ENCODE results near the gene MARCHF11. TPM values are rescaled to one million over a fixed set of nuclear protein-coding genes. Genes with fewer than 3 reads are reported as not detected.

MARCHF11 gene
- total and polyA plus RNA-seq, 2 experiments from 2014 or later: 0.17 to 1.5 TPM

- H3K36me3 ChIP-seq (ENCODE audit: insufficient read depth): peaks cover 5% of the 10 kb centered on the region; the same call in 1 of the 2 replicates
- no peak for TF ChIP-seq EZH2 (IDR thresholded peaks at IDR 0.05; ENCODE audit: low read depth, unreplicated experiment)
- H3K4me3 Mint-ChIP-seq: no peak overlapping the region
- no peaks in the 10 kb centered on the region for H3K27me3 ChIP-seq (ENCODE audit: insufficient read depth)
- DNase-seq (ENCODE audit: low spot score) (no peak), ATAC-seq (no peak)
- peaks cover 29% of the 10 kb centered on the region for H3K9me3 Mint-ChIP-seq
- H3K4me3 ChIP-seq: no peak overlapping the region
- no peaks in the 10 kb centered on the region for H3K79me2 ChIP-seq (replicated peaks; ENCODE audit: insufficient read depth)
- peaks cover 26% of the 10 kb centered on the region for H3K36me3 Mint-ChIP-seq (ENCODE audit: low read depth)
- no peak overlapping the region for H3K27ac ChIP-seq (ENCODE audit: low read depth)
- H2AFZ ChIP-seq: no peak overlapping the region
- peaks cover 9% of the 10 kb centered on the region; the same call in 1 of the 2 replicates for H3K4me1 ChIP-seq (ENCODE audit: insufficient read depth)
- peaks cover 9% of the 10 kb centered on the region for H3K4me1 Mint-ChIP-seq
- H3K9me2 ChIP-seq (ENCODE audit: insufficient read depth): no peaks in the 10 kb centered on the region
- no peaks in the 10 kb centered on the region for H3K27me3 Mint-ChIP-seq (ENCODE audit: insufficient read depth, low read depth, poor library complexity)
- no peaks in the 10 kb centered on the region for H3F3A ChIP-seq (replicated peaks; ENCODE audit: low read depth)
- H4K20me1 ChIP-seq (replicated peaks; ENCODE audit: insufficient read depth): no peaks in the 10 kb centered on the region
- H3K27ac Mint-ChIP-seq: no peak overlapping the region
- H3K4me2 ChIP-seq: no peak overlapping the region
Measured at GRCh38 chr5:16135506-16135905, 44.1 kb downstream of the MARCHF11 start.

GRCh38 chr5:16135003-16135402 is 44.6 kb downstream of the MARCHF11 start:
- no peaks in the 10 kb centered on the region for H3K79me2 ChIP-seq (replicated peaks; ENCODE audit: insufficient read depth)
- DNase-seq (ENCODE audit: low spot score): no peak
- no peak overlapping the region for H3K4me3 ChIP-seq
- peaks cover 29% of the 10 kb centered on the region for H3K9me3 Mint-ChIP-seq
- H3K27me3 Mint-ChIP-seq (ENCODE audit: insufficient read depth, low read depth, poor library complexity): no peaks in the 10 kb centered on the region
- H3K27me3 ChIP-seq (ENCODE audit: insufficient read depth): no peaks in the 10 kb centered on the region
- no peak overlapping the region for H3K27ac ChIP-seq (ENCODE audit: low read depth)
- peaks cover 9% of the 10 kb centered on the region for H3K4me1 Mint-ChIP-seq
- ATAC-seq: no peak
- peaks cover 9% of the 10 kb centered on the region; the same call in 1 of the 2 replicates for H3K4me1 ChIP-seq (ENCODE audit: insufficient read depth)
- TF ChIP-seq ETS1 (IDR thresholded peaks at IDR 0.05) (no peak), EZH2phosphoT487 (IDR thresholded peaks at IDR 0.05; ENCODE audit: unreplicated experiment) (no peak), CREB1 (CRISPR knock-in tag; IDR thresholded peaks at IDR 0.05; ENCODE audit: low read depth) (no peak), JUNB (IDR thresholded peaks at IDR 0.05; ENCODE audit: unreplicated experiment) (no peak), CTCF (conservative IDR thresholded peaks at IDR 0.05; ENCODE audit: low read depth in 2 of 2) (no peak), ZNF331 (CRISPR knock-in tag; IDR thresholded peaks at IDR 0.05; ENCODE audit: low read depth) (no peak), ZNF462 (CRISPR knock-in tag; IDR thresholded peaks at IDR 0.05) (no peak), NANOG (IDR thresholded peaks at IDR 0.05; ENCODE audit: borderline replicate concordance) (no peak), EZH2 (IDR thresholded peaks at IDR 0.05; ENCODE audit: low read depth, unreplicated experiment) (no peak)
- H3K36me3 ChIP-seq (ENCODE audit: insufficient read depth): peaks cover 5% of the 10 kb centered on the region; the same call in 1 of the 2 replicates
- H3K9me2 ChIP-seq (ENCODE audit: insufficient read depth): no peaks in the 10 kb centered on the region
- H3K36me3 Mint-ChIP-seq (ENCODE audit: low read depth): peaks cover 26% of the 10 kb centered on the region
- H2AFZ ChIP-seq: no peak overlapping the region
- no peak overlapping the region for H3K4me2 ChIP-seq
- no peak overlapping the region for H3K4me3 Mint-ChIP-seq
- no peaks in the 10 kb centered on the region for H4K20me1 ChIP-seq (replicated peaks; ENCODE audit: insufficient read depth)
- H3F3A ChIP-seq (replicated peaks; ENCODE audit: low read depth): no peaks in the 10 kb centered on the region
- H3K27ac Mint-ChIP-seq: peak overlapping the region; percentile 91

All from GM23338 (cell line).